Ovary (tissue), 3 donors: Measurements from ENCODE around the gene IKZF1.

Experiments used
- EP300 ChIP-seq: sonication (generic); formaldehyde crosslinking; IDR thresholded peaks from one replicate; pipeline ENCODE4 v1.6.1; 2017; ENCODE audit warnings: antibody characterized with exemption
- POLR2A ChIP-seq: fragments of 450-650 bp; IDR thresholded peaks from one replicate; pipeline ENCODE4 v1.6.1; 2017; ENCODE audit warnings: antibody characterized with exemption, mild to moderate bottlenecking, moderate library complexity
- TF ChIP-seq, protein P1 (sequence below), 3 donors: fragments of 450-650 bp in 2 of 3; fragments of 200-600 bp in 1 of 3; IDR thresholded peaks; one replicate each; pipeline versions ENCODE4 v1.5.1 to v1.8.0; 2016 to 2022; ENCODE audit warnings: antibody characterized with exemption in 3 of 3, mild to moderate bottlenecking in 1 of 3
- donor health status: DM: no; HTN: no; CAD: no.

GRCh38 chr7:50399206-50399605 is 94.7 kb downstream of the IKZF1 start:
- TF ChIP-seq POLR2A: no peak
- TF ChIP-seq, protein P1, sequence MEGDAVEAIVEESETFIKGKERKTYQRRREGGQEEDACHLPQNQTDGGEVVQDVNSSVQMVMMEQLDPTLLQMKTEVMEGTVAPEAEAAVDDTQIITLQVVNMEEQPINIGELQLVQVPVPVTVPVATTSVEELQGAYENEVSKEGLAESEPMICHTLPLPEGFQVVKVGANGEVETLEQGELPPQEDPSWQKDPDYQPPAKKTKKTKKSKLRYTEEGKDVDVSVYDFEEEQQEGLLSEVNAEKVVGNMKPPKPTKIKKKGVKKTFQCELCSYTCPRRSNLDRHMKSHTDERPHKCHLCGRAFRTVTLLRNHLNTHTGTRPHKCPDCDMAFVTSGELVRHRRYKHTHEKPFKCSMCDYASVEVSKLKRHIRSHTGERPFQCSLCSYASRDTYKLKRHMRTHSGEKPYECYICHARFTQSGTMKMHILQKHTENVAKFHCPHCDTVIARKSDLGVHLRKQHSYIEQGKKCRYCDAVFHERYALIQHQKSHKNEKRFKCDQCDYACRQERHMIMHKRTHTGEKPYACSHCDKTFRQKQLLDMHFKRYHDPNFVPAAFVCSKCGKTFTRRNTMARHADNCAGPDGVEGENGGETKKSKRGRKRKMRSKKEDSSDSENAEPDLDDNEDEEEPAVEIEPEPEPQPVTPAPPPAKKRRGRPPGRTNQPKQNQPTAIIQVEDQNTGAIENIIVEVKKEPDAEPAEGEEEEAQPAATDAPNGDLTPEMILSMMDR (IDR thresholded peaks at IDR 0.05): no peak
- no peak for TF ChIP-seq EP300
